GM19372 (cell line): ENCODE measurements around the gene TMEM253.

Experiments used
- ATAC-seq: cut with Tn5 transposase; IDR thresholded peaks from one replicate; pipeline ENCODE4 v1.9.1; 2021; ENCODE audit warnings: mild to moderate bottlenecking, low read depth, moderate library complexity; ENCODE audit not compliant: unreplicated experiment

The TMEM253 gene

GRCh38 chr14:21103411-21103709 lies 2.5 kb downstream of the TMEM253 start:
- ATAC-seq: no peak

- peak; percentile 82 for ATAC-seq
These were observed 3.0 kb downstream of the TMEM253 start for GRCh38 chr14:21103710-21104447.

GRCh38 chr14:21104448-21105060 lies 3.7 kb downstream of the TMEM253 start:
- ATAC-seq: no peak

- no peak for ATAC-seq
These were observed 4.2 kb downstream of the TMEM253 start for GRCh38 chr14:21105095-21105494.

- ATAC-seq: no peak
These were observed 5.3 kb downstream of the TMEM253 start for GRCh38 chr14:21106176-21106497.

- no peak for ATAC-seq
These were observed 5.8 kb downstream of the TMEM253 start for GRCh38 chr14:21106498-21107282.

- no peak for ATAC-seq
These were observed 6.5 kb downstream of the TMEM253 start for GRCh38 chr14:21107283-21107800.

GRCh38 chr14:21108791-21109190 lies 7.9 kb downstream of the TMEM253 start:
- no peak for ATAC-seq

GRCh38 chr14:21109377-21110138 lies 8.7 kb downstream of the TMEM253 start:
- ATAC-seq: no peak

GRCh38 chr14:21112255-21112654 lies 11.4 kb downstream of the TMEM253 start:
- ATAC-seq: no peak

GRCh38 chr14:21113369-21113768 lies 12.5 kb downstream of the TMEM253 start:
- ATAC-seq: no peak

- no peak for ATAC-seq
These were observed 18.1 kb downstream of the TMEM253 start for GRCh38 chr14:21118933-21119332.

- no peak for ATAC-seq
These were observed 19.8 kb downstream of the TMEM253 start for GRCh38 chr14:21120686-21121085.

- ATAC-seq: no peak
These were observed 20.3 kb downstream of the TMEM253 start for GRCh38 chr14:21121122-21121521.

- ATAC-seq: no peak
These were observed 22.6 kb downstream of the TMEM253 start for GRCh38 chr14:21123429-21123828.

GRCh38 chr14:21133901-21134300 lies 33.0 kb downstream of the TMEM253 start:
- ATAC-seq: no peak

GRCh38 chr14:21136024-21136423 lies 35.2 kb downstream of the TMEM253 start:
- no peak for ATAC-seq

GRCh38 chr14:21142357-21142756 lies 41.5 kb downstream of the TMEM253 start:
- no peak for ATAC-seq

GRCh38 chr14:21145437-21145836 lies 44.6 kb downstream of the TMEM253 start:
- ATAC-seq: no peak

GRCh38 chr14:21149641-21150367 lies 48.9 kb downstream of the TMEM253 start:
- no peak for ATAC-seq
